ENCODE results near the gene LIPI. TPM values are rescaled to one million over a fixed set of nuclear protein-coding genes. Genes with fewer than 3 reads are reported as not detected.

LIPI gene
- total RNA-seq, 1 experiment from 2014 or later, result not detected

DNA sequence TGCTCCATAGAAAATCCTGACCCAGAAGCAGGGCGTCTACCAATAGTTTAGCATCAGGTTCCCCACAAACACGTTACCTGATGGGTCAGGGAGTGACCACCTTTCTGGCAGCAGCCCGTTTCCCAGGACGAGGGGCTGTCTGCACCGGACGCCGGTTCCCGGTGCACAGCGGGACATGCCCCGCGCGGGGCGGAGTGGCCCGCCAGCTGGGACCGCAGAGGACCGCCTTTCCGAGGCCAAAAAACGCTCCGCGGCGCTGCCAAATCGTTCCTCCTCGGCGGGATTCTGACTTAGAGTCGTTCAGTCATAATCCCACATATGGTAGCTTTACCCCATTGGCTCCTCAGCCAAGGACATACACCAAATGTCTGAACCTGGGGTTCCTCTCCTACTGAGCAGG, 126.1 kb downstream of the LIPI start:
- Histone ChIP-seq H4K8ac (replicated peaks; ENCODE audit: insufficient read length, low read depth, low read length) (no peak overlapping the region), H3K14ac (ENCODE audit: insufficient read depth, low read length) (no peak overlapping the region), H3K18ac (ENCODE audit: insufficient read length, low read depth, low read length) (no peak overlapping the region), H2BK20ac (ENCODE audit: low read depth, low read length, poor library complexity, severe bottlenecking) (no peak overlapping the region), H3K9ac (ENCODE audit: extremely low read depth, insufficient read length, low read length) (no peak overlapping the region), H2BK5ac (ENCODE audit: insufficient read length, low read length) (no peak overlapping the region), H3K4me1 (ENCODE audit: insufficient read depth, low read length) (no peaks in the 10 kb centered on the region), H3K79me2 (ENCODE audit: insufficient read depth, low read length) (no peaks in the 10 kb centered on the region), H2BK15ac (ENCODE audit: low read depth, low read length) (no peak overlapping the region), H4K91ac (ENCODE audit: insufficient read length, low read depth, low read length) (no peak overlapping the region), H3K79me1 (ENCODE audit: insufficient read depth, low read depth, low read length, poor library complexity, severe bottlenecking) (no peaks in the 10 kb centered on the region), H2AK5ac (ENCODE audit: insufficient read length, low read length) (no peak overlapping the region), H3K4me2 (ENCODE audit: insufficient read depth, insufficient read length, low read length) (no peak overlapping the region), H3K27me3 (ENCODE audit: insufficient read depth, low read length) (no peaks in the 10 kb centered on the region), H3T11ph (ENCODE audit: low read length) (no peak overlapping the region), H2AFZ (ENCODE audit: low read length) (no peak overlapping the region), H3K23me2 (ENCODE audit: insufficient read length, low read depth, low read length, poor library complexity, severe bottlenecking) (no peaks in the 10 kb centered on the region), H3K9me3 (ENCODE audit: control insufficient read depth, low read depth, low read length) (no peaks in the 10 kb centered on the region), H3K56ac (ENCODE audit: insufficient read length, low read depth, low read length) (no peak overlapping the region), H3K27ac (ENCODE audit: insufficient read length, low read depth, low read length) (no peak overlapping the region), H2BK12ac (ENCODE audit: insufficient read length, low read depth, low read length) (no peak overlapping the region), H3K4ac (ENCODE audit: low read depth, low read length) (no peak overlapping the region), H4K5ac (ENCODE audit: insufficient read length, low read depth, low read length) (no peak overlapping the region), H2BK120ac (ENCODE audit: low read depth, low read length, poor library complexity, severe bottlenecking) (no peak overlapping the region), H4K20me1 (ENCODE audit: control insufficient read depth, insufficient read depth, insufficient read length) (no peaks in the 10 kb centered on the region), H3K23ac (ENCODE audit: insufficient read length, low read depth, low read length) (no peak overlapping the region)
- WGBS (ENCODE audit: extremely low coverage, insufficient read length, low lambda C conversion rate), result no CpG with 5 or more reads among the region's 25 CpGs
- H3K4me1 Mint-ChIP-seq, result peaks cover 0 to 7% of the 10 kb centered on the region in 2 experiments; a peak in 2 of 4 replicates
- peaks cover 11 to 24% (median 12%) of the 10 kb centered on the region in 3 experiments for H3K36me3 Mint-ChIP-seq (ENCODE audit: insufficient read depth in 1 of 3, low read depth in 3 of 3)
- H3K27ac Mint-ChIP-seq, result no peak overlapping the region
- peaks cover 59 to 60% of the 10 kb centered on the region in 2 experiments for H3K9me3 Mint-ChIP-seq
- TF ChIP-seq, protein P1, sequence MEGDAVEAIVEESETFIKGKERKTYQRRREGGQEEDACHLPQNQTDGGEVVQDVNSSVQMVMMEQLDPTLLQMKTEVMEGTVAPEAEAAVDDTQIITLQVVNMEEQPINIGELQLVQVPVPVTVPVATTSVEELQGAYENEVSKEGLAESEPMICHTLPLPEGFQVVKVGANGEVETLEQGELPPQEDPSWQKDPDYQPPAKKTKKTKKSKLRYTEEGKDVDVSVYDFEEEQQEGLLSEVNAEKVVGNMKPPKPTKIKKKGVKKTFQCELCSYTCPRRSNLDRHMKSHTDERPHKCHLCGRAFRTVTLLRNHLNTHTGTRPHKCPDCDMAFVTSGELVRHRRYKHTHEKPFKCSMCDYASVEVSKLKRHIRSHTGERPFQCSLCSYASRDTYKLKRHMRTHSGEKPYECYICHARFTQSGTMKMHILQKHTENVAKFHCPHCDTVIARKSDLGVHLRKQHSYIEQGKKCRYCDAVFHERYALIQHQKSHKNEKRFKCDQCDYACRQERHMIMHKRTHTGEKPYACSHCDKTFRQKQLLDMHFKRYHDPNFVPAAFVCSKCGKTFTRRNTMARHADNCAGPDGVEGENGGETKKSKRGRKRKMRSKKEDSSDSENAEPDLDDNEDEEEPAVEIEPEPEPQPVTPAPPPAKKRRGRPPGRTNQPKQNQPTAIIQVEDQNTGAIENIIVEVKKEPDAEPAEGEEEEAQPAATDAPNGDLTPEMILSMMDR (conservative IDR thresholded peaks at IDR 0.05), result no peak
- H3K4me3 Mint-ChIP-seq, result no peak overlapping the region
- no peaks in the 10 kb centered on the region; the same call in 1 of the 2 replicates for H3K27me3 Mint-ChIP-seq (ENCODE audit: low read depth)
- no peak for DNase-seq
